CD4-positive, alpha-beta T cell treated with Interleukin-15 for 1 hour (primary cell): ENCODE data around the gene CDH6.

Source experiments
- DNase-seq: peaks from one replicate; pipeline ENCODE4 v3.0.0-alpha.2; 2020

Gene CDH6

DNA sequence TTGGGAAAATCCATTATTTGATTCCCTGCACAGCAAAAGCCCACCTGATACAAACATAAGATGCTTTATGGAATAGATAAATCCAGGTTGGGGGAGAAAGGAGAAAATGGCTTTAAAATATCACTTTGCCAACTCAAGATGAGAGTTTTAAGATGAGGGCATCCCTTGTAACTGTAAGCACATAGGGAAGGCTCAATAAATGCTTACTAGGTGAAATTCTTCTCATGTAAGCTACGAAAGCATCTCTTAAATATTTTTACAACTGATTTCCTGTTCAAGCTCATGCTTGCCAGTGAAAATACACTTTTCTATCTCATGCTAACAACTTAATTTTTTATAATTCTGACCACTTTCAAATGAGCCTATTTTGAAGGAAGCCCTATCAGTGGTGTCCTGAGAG lies 11.5 kb downstream of the CDH6 start:
- DNase-seq, result no peak

DNA sequence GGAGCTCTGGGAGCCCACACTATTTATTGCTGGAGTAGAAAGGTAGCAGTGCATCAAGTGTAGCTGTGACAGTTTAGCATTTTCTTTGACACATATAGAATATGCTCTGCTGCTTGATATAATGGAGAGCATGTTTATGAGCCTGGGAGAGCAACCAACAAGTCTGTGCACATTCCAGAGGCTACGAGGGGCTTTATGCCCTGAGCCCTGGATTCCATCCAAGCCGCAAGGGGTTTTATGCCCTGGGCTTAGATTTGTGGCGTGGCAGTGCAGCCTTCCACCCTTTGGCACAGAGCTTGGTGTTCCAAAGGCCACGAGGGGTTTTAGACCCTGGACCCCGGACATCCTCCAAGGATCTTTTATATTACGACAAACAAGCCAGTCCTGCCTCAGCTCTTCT lies 14.6 kb downstream of the CDH6 start:
- DNase-seq, result no peak

GRCh38 chr5:31209334-31209733 lies 15.8 kb downstream of the CDH6 start:
- no peak for DNase-seq

GRCh38 chr5:31211098-31211497 lies 17.6 kb downstream of the CDH6 start:
- no peak for DNase-seq

DNA sequence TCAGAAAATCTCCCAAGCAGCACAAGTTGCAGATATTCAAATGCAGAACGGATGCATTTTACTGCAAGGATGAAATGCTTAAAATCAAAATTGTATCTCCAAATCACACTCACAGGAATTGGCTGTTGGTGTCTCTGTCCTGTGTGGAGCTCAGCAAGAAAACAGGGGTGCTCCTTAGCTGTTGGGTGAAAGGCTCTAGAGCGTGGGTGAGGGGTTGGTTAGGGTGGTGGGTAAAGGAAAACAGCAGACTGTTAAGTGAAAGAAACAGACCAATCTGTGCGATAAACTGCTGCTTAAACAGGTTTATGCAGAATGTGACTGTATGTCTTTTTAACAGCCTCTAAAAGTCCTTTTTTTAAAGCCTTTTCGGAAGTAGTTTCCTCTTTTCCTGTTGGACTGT lies 19.8 kb downstream of the CDH6 start:
- DNase-seq, result no peak

- no peak for DNase-seq
Observed at GRCh38 chr5:31213705-31214121, 20.2 kb downstream of the CDH6 start.

GRCh38 chr5:31214229-31214628 lies 20.7 kb downstream of the CDH6 start:
- no peak for DNase-seq

- DNase-seq, result no peak
Observed at GRCh38 chr5:31215236-31215635, 21.8 kb downstream of the CDH6 start.

GRCh38 chr5:31217446-31217845 lies 24.0 kb downstream of the CDH6 start:
- DNase-seq, result no peak

DNA sequence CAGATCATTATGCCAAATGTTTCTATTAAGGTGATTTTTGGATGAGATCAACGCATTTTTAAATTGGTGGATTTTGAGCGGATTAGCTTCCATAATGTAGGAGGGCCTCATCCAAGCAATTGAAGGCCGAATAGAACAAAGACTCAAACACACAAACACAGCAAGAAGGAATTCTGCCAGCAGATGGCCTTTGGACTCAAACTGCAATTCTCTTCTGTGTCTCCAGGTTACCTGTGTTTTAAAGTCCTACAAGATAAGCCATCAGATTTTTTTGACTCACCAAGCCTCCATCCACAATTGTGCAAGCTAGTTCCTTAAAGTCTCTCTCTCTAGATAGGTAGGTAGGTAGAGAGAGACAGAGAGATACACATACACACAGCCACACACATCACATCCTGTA lies 25.5 kb downstream of the CDH6 start:
- DNase-seq, result no peak

GRCh38 chr5:31221001-31221400 lies 27.5 kb downstream of the CDH6 start:
- DNase-seq, result no peak

GRCh38 chr5:31225118-31225517 lies 31.6 kb downstream of the CDH6 start:
- no peak for DNase-seq

GRCh38 chr5:31225613-31226012 lies 32.1 kb downstream of the CDH6 start:
- no peak for DNase-seq

- DNase-seq, result no peak
Observed at GRCh38 chr5:31226651-31227050, 33.2 kb downstream of the CDH6 start.

- DNase-seq, result no peak
Observed at GRCh38 chr5:31229266-31229665, 35.8 kb downstream of the CDH6 start.

- no peak for DNase-seq
Observed at GRCh38 chr5:31231177-31231838, 37.8 kb downstream of the CDH6 start.

GRCh38 chr5:31232273-31232888 lies 38.9 kb downstream of the CDH6 start:
- DNase-seq, result no peak

DNA sequence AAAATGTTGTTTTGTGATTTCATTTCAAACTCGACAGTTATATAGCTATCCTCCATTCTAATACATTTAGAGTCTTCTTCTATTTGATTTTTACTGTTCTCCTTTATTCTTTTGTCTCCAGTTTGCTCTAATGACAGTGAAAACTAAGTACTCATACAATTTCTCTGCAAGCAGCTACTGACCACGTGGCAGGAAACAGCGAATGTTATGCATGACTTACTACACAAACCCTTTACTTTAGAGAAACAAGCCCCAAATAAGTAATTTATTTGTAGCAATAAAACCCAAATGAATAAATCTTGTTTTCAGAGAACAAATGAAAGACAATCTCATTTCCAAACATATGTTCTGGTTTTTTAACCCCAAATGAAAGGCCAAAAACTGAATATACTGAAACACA lies 41.9 kb downstream of the CDH6 start:
- no peak for DNase-seq

DNA sequence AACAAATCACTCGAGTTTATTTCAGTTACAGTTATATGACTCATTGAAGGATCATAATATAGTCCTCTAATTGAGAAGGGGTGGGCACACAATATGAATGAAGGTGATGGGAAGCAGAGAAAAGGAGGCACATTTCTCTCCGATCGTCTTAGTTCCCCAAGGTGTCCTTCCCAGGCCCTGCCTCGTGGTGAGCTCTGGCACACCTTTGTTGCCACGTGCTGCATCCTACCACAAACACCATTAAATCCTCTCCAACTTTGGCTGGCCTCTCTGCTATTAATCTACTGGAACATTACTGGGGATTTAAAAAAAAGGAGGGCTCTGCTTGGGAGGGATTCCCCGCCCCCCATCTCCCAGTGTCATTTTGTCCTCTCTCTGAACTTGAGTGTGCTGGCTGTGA lies 42.9 kb downstream of the CDH6 start:
- no peak for DNase-seq

DNA sequence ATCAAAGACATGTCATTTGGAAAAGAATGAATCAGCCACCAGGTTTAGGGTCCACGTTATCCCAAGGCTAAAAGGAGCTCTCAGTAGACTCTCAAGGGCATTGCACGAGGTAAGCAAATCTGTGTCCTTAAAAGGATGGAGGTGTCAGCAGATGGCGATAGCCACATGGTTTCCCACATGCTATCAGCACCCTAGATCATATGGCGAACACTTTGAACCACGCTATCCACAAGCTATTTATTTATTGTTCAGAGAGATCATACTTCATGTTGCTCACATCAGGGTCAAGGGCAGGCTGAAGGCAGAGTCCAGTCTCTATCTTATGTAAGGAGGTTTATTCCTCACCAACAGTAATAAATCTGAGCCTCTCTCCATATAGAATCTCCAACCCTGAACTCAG lies 43.7 kb downstream of the CDH6 start:
- DNase-seq, result no peak

GRCh38 chr5:31238497-31238896 lies 45.0 kb downstream of the CDH6 start:
- DNase-seq, result no peak

GRCh38 chr5:31244921-31245320 lies 51.4 kb downstream of the CDH6 start:
- no peak for DNase-seq

- no peak for DNase-seq
Observed at GRCh38 chr5:31247381-31247780, 53.9 kb downstream of the CDH6 start.

DNA sequence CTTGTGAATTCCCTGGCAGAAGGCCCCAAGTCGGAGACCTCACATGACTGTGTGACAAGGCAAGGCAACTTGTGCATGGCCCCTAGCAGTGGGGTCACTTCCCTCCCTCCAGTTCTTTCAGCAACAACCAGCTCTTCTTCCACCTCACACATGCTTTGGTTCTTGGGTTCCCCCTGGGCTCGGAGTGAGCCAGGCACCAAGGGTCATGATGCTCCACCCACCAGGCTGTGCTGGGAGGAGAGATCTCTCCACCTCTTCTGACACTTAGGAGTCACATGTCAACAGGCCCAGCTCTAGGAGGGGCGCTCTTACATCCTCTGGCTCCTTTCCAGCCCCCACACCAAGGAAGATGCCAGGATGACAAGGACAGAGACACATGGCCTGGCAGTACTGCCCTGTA lies 56.7 kb downstream of the CDH6 start:
- DNase-seq, result no peak

DNA sequence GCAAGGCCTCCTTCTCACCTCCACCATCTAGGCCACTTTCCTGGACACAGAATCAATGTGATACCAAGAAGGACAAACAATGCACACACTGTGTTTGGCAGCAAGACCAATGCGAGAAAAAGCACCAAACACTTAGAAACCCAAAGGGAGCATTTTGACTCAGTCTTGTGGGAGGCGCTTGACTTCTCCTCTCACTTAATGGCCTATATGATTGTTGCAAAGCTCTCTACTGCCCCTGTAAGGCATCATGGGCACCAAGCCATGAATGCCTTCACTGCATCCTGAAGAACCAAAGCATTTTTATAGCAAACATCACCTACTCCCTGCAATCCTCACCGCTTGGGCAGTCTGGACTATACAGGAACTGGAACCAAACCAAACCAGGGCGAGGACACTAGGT lies 57.5 kb downstream of the CDH6 start:
- DNase-seq, result no peak
